Astrocyte (in vitro differentiated cells and primary cell): ENCODE data around the gene BATF3. TPM values are rescaled to one million over a fixed set of nuclear protein-coding genes. Genes with fewer than 3 reads are reported as not detected.

ENCODE experiments used
- DNase-seq: peaks from one replicate; pipeline ENCODE4 v3.0.0-alpha.2; 2010; ENCODE audit warnings: low read depth
- FAIRE-seq: peaks from 2 replicates; lab custom pipeline; 2011; peaks lifted over from hg19 to GRCh38; lab: Jason Lieb, UNC
- H2AFZ ChIP-seq: 2 replicates; pipeline ENCODE4 v1.6.0; 2012; ENCODE audit warnings: low read depth, low read length, inconsistent platforms
- H3K27ac ChIP-seq: 2 replicates; pipeline ENCODE4 v1.5.1; 2011; ENCODE audit warnings: low read depth, low read length, inconsistent platforms
- H3K27me3 ChIP-seq: 2 replicates; pipeline ENCODE4 v1.6.0; 2011; ENCODE audit warnings: low read length, inconsistent platforms; ENCODE audit not compliant: insufficient read depth
- H3K36me3 ChIP-seq: 2 replicates; pipeline ENCODE4 v1.5.1; 2011; ENCODE audit warnings: low read length, inconsistent platforms; ENCODE audit not compliant: insufficient read depth
- H3K4me1 ChIP-seq: 2 replicates; pipeline ENCODE4 v1.5.1; 2011; ENCODE audit warnings: low read length, inconsistent platforms; ENCODE audit not compliant: insufficient read depth
- H3K4me2 ChIP-seq: 2 replicates; pipeline ENCODE4 v1.6.0; 2012; ENCODE audit warnings: low read length, inconsistent platforms
- H3K4me3 ChIP-seq: 2 replicates; pipeline ENCODE4 v1.5.1; 2011; ENCODE audit warnings: low read depth, mild to moderate bottlenecking, low read length, inconsistent platforms; ENCODE audit not compliant: insufficient read depth
- H3K79me2 ChIP-seq: 2 replicates; pipeline ENCODE4 v1.6.0; 2012; ENCODE audit warnings: mild to moderate bottlenecking, low read length, inconsistent platforms; ENCODE audit not compliant: insufficient read depth
- H3K9ac ChIP-seq: 2 replicates; pipeline ENCODE4 v1.6.0; 2012; ENCODE audit warnings: mild to moderate bottlenecking, low read length, inconsistent platforms
- H3K9me3 ChIP-seq: 2 replicates; pipeline ENCODE4 v1.5.1; 2012; ENCODE audit warnings: low read depth, mild to moderate bottlenecking, low read length, inconsistent platforms; ENCODE audit not compliant: insufficient read depth
- H4K20me1 ChIP-seq: 2 replicates; pipeline ENCODE4 v1.6.0; 2012; ENCODE audit warnings: low read length, inconsistent platforms; ENCODE audit not compliant: insufficient read depth
- H3K27ac Mint-ChIP-seq: one replicate; pipeline ENCODE4 v1.8.0; 2021; ENCODE audit warnings: mild to moderate bottlenecking, mixed read lengths; ENCODE audit not compliant: unreplicated experiment
- H3K27me3 Mint-ChIP-seq: one replicate; pipeline ENCODE4 v1.8.0; 2021; ENCODE audit warnings: low read depth, mixed read lengths; ENCODE audit not compliant: unreplicated experiment
- H3K36me3 Mint-ChIP-seq: one replicate; pipeline ENCODE4 v1.8.0; 2021; ENCODE audit warnings: low read depth, mixed read lengths; ENCODE audit not compliant: unreplicated experiment
- H3K4me1 Mint-ChIP-seq: one replicate; pipeline ENCODE4 v1.8.0; 2021; ENCODE audit warnings: low read depth, mixed read lengths; ENCODE audit not compliant: unreplicated experiment
- H3K4me3 Mint-ChIP-seq: one replicate; pipeline ENCODE4 v1.8.0; 2021; ENCODE audit warnings: mild to moderate bottlenecking, moderate library complexity, mixed read lengths; ENCODE audit not compliant: unreplicated experiment
- H3K9me3 Mint-ChIP-seq: one replicate; pipeline ENCODE4 v1.8.0; 2021; ENCODE audit warnings: mild to moderate bottlenecking, mixed read lengths; ENCODE audit not compliant: unreplicated experiment
- EZH2 ChIP-seq: IDR thresholded peaks from 2 replicates; pipeline ENCODE4 v1.6.1; 2012; ENCODE audit warnings: mild to moderate bottlenecking, low read length, inconsistent platforms; ENCODE audit not compliant: insufficient read depth
- total RNA-seq: library from RNA; stranded (reverse); gene quantifications from 2 replicates; pipeline ENCODE4 v1.2.1, GENCODE V29; 2021
- TF ChIP-seq, protein P1 (sequence below): IDR thresholded peaks from 2 replicates; pipeline ENCODE4 v1.5.1; 2011; ENCODE audit warnings: low read depth, mild to moderate bottlenecking, inconsistent platforms, low read length, moderate library complexity; ENCODE audit not compliant: insufficient read depth

The BATF3 gene
- total RNA-seq, 1 donor from 2014 or later: 1.9 TPM

DNA sequence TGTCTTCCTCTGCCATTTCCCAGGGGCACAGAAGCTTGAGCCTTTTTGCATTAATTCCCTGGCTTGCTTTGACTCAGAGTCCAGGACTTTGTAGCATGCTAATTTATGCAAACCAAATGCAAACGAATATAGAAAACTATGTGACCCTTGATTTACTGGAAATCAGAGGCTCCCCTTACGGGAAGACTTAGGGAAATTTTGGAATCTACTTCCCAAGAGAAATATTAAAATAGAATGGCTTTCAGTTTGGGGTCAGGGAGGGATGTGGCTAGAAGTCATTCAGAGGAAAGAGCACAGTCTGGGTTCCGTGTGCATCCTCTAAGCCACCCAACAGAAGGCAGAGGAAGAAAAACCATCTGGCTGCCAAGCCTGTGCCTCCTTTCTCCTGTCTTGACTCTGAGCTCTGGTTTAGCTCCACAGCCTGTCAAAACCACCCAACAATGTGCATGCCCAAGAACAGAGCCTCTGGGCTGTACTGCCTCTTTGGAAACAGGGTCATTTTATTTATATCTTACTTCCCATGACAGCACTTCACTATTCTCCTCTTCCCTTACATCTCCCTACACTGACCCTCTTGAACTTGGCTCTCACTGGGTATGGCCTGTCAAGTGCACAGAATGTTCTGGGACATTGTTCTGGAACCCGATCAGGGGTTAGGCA is 61.0 kb downstream of the BATF3 start:
- Histone ChIP-seq H3K27me3 (no peaks in the 10 kb centered on the region), H4K20me1 (no peaks in the 10 kb centered on the region), H3K4me3 (peak overlapping the region; percentile 23), H3K4me2 (peak overlapping the region; percentile 82), H2AFZ (no peak overlapping the region), H3K9ac (peak overlapping the region; percentile 85), H3K27ac (peak overlapping the region; percentile 92), H3K9me3 (no peaks in the 10 kb centered on the region), H3K79me2 (no peaks in the 10 kb centered on the region), H3K36me3 (no peaks in the 10 kb centered on the region), H3K4me1 (peaks cover 39% of the 10 kb centered on the region)
- peak; percentile 82 for DNase-seq
- Mint-ChIP-seq H3K4me1 (peaks cover 11% of the 10 kb centered on the region), H3K27me3 (peaks cover 28% of the 10 kb centered on the region), H3K4me3 (no peak overlapping the region), H3K27ac (peak overlapping the region; percentile 62), H3K9me3 (peaks cover 3% of the 10 kb centered on the region), H3K36me3 (no peaks in the 10 kb centered on the region)
- TF ChIP-seq EZH2: no peak
- TF ChIP-seq, protein P1, sequence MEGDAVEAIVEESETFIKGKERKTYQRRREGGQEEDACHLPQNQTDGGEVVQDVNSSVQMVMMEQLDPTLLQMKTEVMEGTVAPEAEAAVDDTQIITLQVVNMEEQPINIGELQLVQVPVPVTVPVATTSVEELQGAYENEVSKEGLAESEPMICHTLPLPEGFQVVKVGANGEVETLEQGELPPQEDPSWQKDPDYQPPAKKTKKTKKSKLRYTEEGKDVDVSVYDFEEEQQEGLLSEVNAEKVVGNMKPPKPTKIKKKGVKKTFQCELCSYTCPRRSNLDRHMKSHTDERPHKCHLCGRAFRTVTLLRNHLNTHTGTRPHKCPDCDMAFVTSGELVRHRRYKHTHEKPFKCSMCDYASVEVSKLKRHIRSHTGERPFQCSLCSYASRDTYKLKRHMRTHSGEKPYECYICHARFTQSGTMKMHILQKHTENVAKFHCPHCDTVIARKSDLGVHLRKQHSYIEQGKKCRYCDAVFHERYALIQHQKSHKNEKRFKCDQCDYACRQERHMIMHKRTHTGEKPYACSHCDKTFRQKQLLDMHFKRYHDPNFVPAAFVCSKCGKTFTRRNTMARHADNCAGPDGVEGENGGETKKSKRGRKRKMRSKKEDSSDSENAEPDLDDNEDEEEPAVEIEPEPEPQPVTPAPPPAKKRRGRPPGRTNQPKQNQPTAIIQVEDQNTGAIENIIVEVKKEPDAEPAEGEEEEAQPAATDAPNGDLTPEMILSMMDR: no peak
- FAIRE-seq: no peak

DNA sequence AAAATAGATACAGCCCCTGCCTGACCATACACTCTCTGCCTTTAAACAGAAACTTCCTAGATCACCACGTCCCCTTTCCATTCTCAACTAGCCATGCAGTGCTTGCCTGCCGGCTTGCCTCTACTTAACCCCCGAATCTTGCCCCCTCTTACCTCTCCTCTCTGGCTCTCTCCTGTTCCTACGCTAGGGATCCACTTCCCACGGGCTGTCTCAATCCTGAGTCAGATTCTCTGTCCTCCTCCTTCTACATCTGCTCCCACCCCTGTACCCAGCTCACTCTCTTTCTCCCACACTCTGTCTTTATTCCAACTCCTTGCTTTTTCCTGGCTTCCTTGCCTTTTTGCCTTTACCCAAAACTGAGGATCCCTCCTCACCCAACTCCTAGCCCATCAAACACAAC is 61.7 kb downstream of the BATF3 start:
- Mint-ChIP-seq H3K4me3 (peak overlapping the region; percentile 51), H3K27ac (peak overlapping the region; percentile 62)
- DNase-seq: peak; percentile 53

More for the DNA sequence above, 61.7 kb downstream of the BATF3 start:
- Histone ChIP-seq H3K27me3 (no peaks in the 10 kb centered on the region), H2AFZ (no peak overlapping the region), H3K9me3 (no peaks in the 10 kb centered on the region), H3K36me3 (no peaks in the 10 kb centered on the region), H3K9ac (peak overlapping the region; percentile 85), H4K20me1 (no peaks in the 10 kb centered on the region), H3K79me2 (no peaks in the 10 kb centered on the region), H3K27ac (peak overlapping the region; percentile 92), H3K4me3 (peak overlapping the region; percentile 23), H3K4me1 (peaks cover 39% of the 10 kb centered on the region), H3K4me2 (peak overlapping the region; percentile 82)
- no peak for FAIRE-seq
- peaks cover 11% of the 10 kb centered on the region for H3K4me1 Mint-ChIP-seq
- no peak for TF ChIP-seq EZH2
- H3K36me3 Mint-ChIP-seq: no peaks in the 10 kb centered on the region
- peaks cover 24% of the 10 kb centered on the region for H3K27me3 Mint-ChIP-seq
- peaks cover 6% of the 10 kb centered on the region for H3K9me3 Mint-ChIP-seq

Other genes with a start within 250 kb of the BATF3 start
- 72.5 and 87.6 TPM in 2 replicates for gene ATF3, start 91.1 kb downstream of the BATF3 start, total RNA-seq
- 22.6 and 24.6 TPM in 2 replicates for gene NSL1, start 91.9 kb upstream of the BATF3 start, total RNA-seq
- 7.1 and 8.6 TPM in 2 replicates for gene TATDN3, start 92.1 kb upstream of the BATF3 start, total RNA-seq
- gene SPATA45, start 147.8 kb upstream of the BATF3 start, total RNA-seq: 0.65 TPM in 1 of 2 replicates, not detected in the other
- 8.1 and 9.3 TPM in 2 replicates for gene FLVCR1, start 158.4 kb upstream of the BATF3 start, total RNA-seq